WTC11 (cell line): Measurements from ENCODE around the gene IRAK4. TPM values are rescaled to one million over a fixed set of nuclear protein-coding genes. Genes with fewer than 3 reads are reported as not detected.

Experiments
- ATAC-seq: fragments of 200-7000 bp; cut with Tn5 transposase; 2 replicates; pipeline ENCODE4 v1.10.0; 2021; ENCODE audit warnings: mild to moderate bottlenecking, moderate library complexity
- CTCF ChIA-PET: fragments of 300-600 bp; sonication (Branson Sonifier 250); formaldehyde crosslinking; loops from one replicate; lab custom pipeline; 2021; ENCODE audit warnings: antibody characterized with exemption; lab: Charles Lee
- POLR2A ChIA-PET: fragments of 350-600 bp; sonication (Branson Sonifier 250); formaldehyde crosslinking; loops from one replicate; lab custom pipeline; 2021; ENCODE audit warnings: antibody characterized with exemption; lab: Charles Lee
- DNase-seq: peaks from one replicate; pipeline ENCODE4 v3.0.0; 2021; ENCODE audit warnings: low spot score
- H3K27ac Mint-ChIP-seq: 2 replicates; pipeline ENCODE4 v1.8.0; 2021; ENCODE audit warnings: mixed read lengths
- H3K27me3 Mint-ChIP-seq: 2 replicates; pipeline ENCODE4 v1.8.0; 2021; ENCODE audit warnings: low read depth, mild to moderate bottlenecking, moderate library complexity, mixed read lengths
- H3K36me3 Mint-ChIP-seq: 2 replicates; pipeline ENCODE4 v1.8.0; 2021; ENCODE audit warnings: mixed read lengths
- H3K4me1 Mint-ChIP-seq: 2 replicates; pipeline ENCODE4 v1.8.0; 2022; ENCODE audit warnings: mixed read lengths
- H3K4me3 Mint-ChIP-seq: 2 replicates; pipeline ENCODE4 v1.8.0; 2021; ENCODE audit warnings: mild to moderate bottlenecking, moderate library complexity, mixed read lengths
- H3K9me3 Mint-ChIP-seq: 2 replicates; pipeline ENCODE4 v1.8.0; 2021; ENCODE audit warnings: mixed read lengths
- AFF4 ChIP-seq: sonication (generic); formaldehyde crosslinking; IDR thresholded peaks from 2 replicates; pipeline ENCODE4 v1.8.1; 2023; ENCODE audit warnings: mild to moderate bottlenecking, missing genetic modification reagents, borderline replicate concordance
- CDX4 ChIP-seq: fragments of 250-450 bp; sonication (Bioruptor Pico); IDR thresholded peaks from 2 replicates; pipeline ENCODE4 v1.9.0; 2021; ENCODE audit warnings: moderate library complexity, mild to moderate bottlenecking, inconsistent platforms, borderline replicate concordance
- E2F5 ChIP-seq: sonication (generic); formaldehyde crosslinking; IDR thresholded peaks from 2 replicates; pipeline ENCODE4 v1.8.1; 2022; ENCODE audit warnings: mild to moderate bottlenecking, moderate library complexity, missing genetic modification reagents
- ERG ChIP-seq: fragments of 250-450 bp; sonication (Bioruptor Pico); IDR thresholded peaks from 2 replicates; pipeline ENCODE4 v1.8.0; 2021; ENCODE audit warnings: mild to moderate bottlenecking
- ESRRA ChIP-seq: sonication (generic); formaldehyde crosslinking; IDR thresholded peaks from 2 replicates; pipeline ENCODE4 v1.8.1; 2022; ENCODE audit warnings: mild to moderate bottlenecking, missing genetic modification reagents, borderline replicate concordance
- FOXJ3 ChIP-seq: sonication (generic); formaldehyde crosslinking; IDR thresholded peaks from 2 replicates; pipeline ENCODE4 v1.9.0; 2021; ENCODE audit warnings: missing genetic modification reagents, mild to moderate bottlenecking, borderline replicate concordance
- FOXP1 ChIP-seq: sonication (generic); formaldehyde crosslinking; IDR thresholded peaks from 2 replicates; pipeline ENCODE4 v1.8.0; 2022; ENCODE audit warnings: missing genetic modification reagents, mild to moderate bottlenecking, moderate library complexity, borderline replicate concordance
- IRF2 ChIP-seq: sonication (generic); formaldehyde crosslinking; IDR thresholded peaks from 2 replicates; pipeline ENCODE4 v1.8.0; 2022; ENCODE audit warnings: low read depth, missing genetic modification reagents, borderline replicate concordance
- MAX ChIP-seq: sonication (generic); formaldehyde crosslinking; IDR thresholded peaks from 2 replicates; pipeline ENCODE4 v1.8.0; 2022; ENCODE audit warnings: mild to moderate bottlenecking, missing genetic modification reagents
- MYBL2 ChIP-seq: sonication (generic); formaldehyde crosslinking; IDR thresholded peaks from 2 replicates; pipeline ENCODE4 v1.8.1; 2023; ENCODE audit warnings: mild to moderate bottlenecking, moderate library complexity, missing genetic modification reagents
- NFE2L1 ChIP-seq: sonication (generic); formaldehyde crosslinking; IDR thresholded peaks from 2 replicates; pipeline ENCODE4 v1.8.1; 2023; ENCODE audit warnings: missing genetic modification reagents
- NR1H2 ChIP-seq: sonication (generic); formaldehyde crosslinking; IDR thresholded peaks from 2 replicates; pipeline ENCODE4 v1.9.0; 2021; ENCODE audit warnings: mild to moderate bottlenecking, moderate library complexity, missing genetic modification reagents
- RELA ChIP-seq: sonication (generic); formaldehyde crosslinking; IDR thresholded peaks from 2 replicates; pipeline ENCODE4 v1.8.1; 2022; ENCODE audit warnings: missing genetic modification reagents, mild to moderate bottlenecking, borderline replicate concordance
- STAT6 ChIP-seq: sonication (generic); formaldehyde crosslinking; conservative IDR thresholded peaks from 2 replicates; pipeline ENCODE4 v1.8.1; 2023; ENCODE audit warnings: mild to moderate bottlenecking, low read depth, missing genetic modification reagents, moderate library complexity
- TEAD1 ChIP-seq: sonication (generic); formaldehyde crosslinking; IDR thresholded peaks from 2 replicates; pipeline ENCODE4 v1.8.0; 2022; ENCODE audit warnings: mild to moderate bottlenecking, missing genetic modification reagents
- USF1 ChIP-seq: sonication (generic); formaldehyde crosslinking; IDR thresholded peaks from 2 replicates; pipeline ENCODE4 v1.8.0; 2022; ENCODE audit warnings: mild to moderate bottlenecking, missing genetic modification reagents
- ZNF317 ChIP-seq: sonication (generic); formaldehyde crosslinking; IDR thresholded peaks from 2 replicates; pipeline ENCODE4 v1.8.1; 2023; ENCODE audit warnings: low read depth, mild to moderate bottlenecking, moderate library complexity, missing genetic modification reagents, borderline replicate concordance
- ZNF396 ChIP-seq: fragments of 250-450 bp; sonication (Bioruptor Pico); IDR thresholded peaks from 2 replicates; pipeline ENCODE4 v1.8.0; 2021; ENCODE audit warnings: mild to moderate bottlenecking, moderate library complexity, borderline replicate concordance
- ZNF512 ChIP-seq: sonication (generic); formaldehyde crosslinking; IDR thresholded peaks from 2 replicates; pipeline ENCODE4 v1.8.1; 2022; ENCODE audit warnings: missing genetic modification reagents, borderline replicate concordance
- ZSCAN18 ChIP-seq: fragments of 250-450 bp; sonication (Bioruptor Pico); IDR thresholded peaks from 2 replicates; pipeline ENCODE4 v2.1.2; 2022; ENCODE audit warnings: mild to moderate bottlenecking, moderate library complexity
- total RNA-seq: library from RNA; stranded (reverse); gene quantifications from 3 replicates; pipeline ENCODE4 v1.2.3, GENCODE V29; 2021

Gene IRAK4
- total RNA-seq, 1 experiment from 2014 or later = 6.5 TPM

- H3K4me1 Mint-ChIP-seq = peaks cover 7% of the 10 kb centered on the region
- no peaks in the 10 kb centered on the region for H3K36me3 Mint-ChIP-seq
- ATAC-seq = peak; percentile 78
- no peaks in the 10 kb centered on the region for H3K9me3 Mint-ChIP-seq
- POLR2A ChIA-PET = no interaction called here
- peak overlapping the region; percentile 57 for H3K27ac Mint-ChIP-seq
- H3K27me3 Mint-ChIP-seq = no peaks in the 10 kb centered on the region; the same call in none of the 2 replicates
- no peak for DNase-seq
- TF ChIP-seq MYBL2 (CRISPR knock-in tag) (no peak), IRF2 (no peak), NR1H2 (CRISPR knock-in tag) (no peak), ESRRA (CRISPR knock-in tag) (no peak), NFE2L1 (CRISPR knock-in tag) (no peak), ZSCAN18 (no peak), ZNF317 (CRISPR knock-in tag) (no peak), FOXJ3 (CRISPR knock-in tag) (no peak)
- TF ChIP-seq, all 79 proteins: peak for 0
- CTCF ChIA-PET = interaction anchor here (1.0 to 1.9 kb wide), 3 partner anchors 19 to 65 kb away, joined by 3 to 10 read pairs (median 4); partner anchors contain the start of genes IRAK4 and PUS7L
- no peak overlapping the region for H3K4me3 Mint-ChIP-seq
Measured at GRCh38 chr12:43824207-43824775, 65.5 kb downstream of the IRAK4 start.

- Mint-ChIP-seq H3K9me3 (no peaks in the 10 kb centered on the region), H3K36me3 (no peaks in the 10 kb centered on the region)
- CTCF ChIA-PET = interaction anchor here (1.5 kb wide), 1 partner anchor 20 kb away, joined by 3 read pairs; no protein-coding TSS in a partner anchor
Measured at GRCh38 chr12:43826681-43827080, 67.9 kb downstream of the IRAK4 start.

More at GRCh38 chr12:43826681-43827080, 67.9 kb downstream of the IRAK4 start:
- Mint-ChIP-seq H3K4me1 (peaks cover 7% of the 10 kb centered on the region), H3K27me3 (no peaks in the 10 kb centered on the region; the same call in none of the 2 replicates), H3K27ac (no peak overlapping the region), H3K4me3 (no peak overlapping the region)
- no peak for ATAC-seq
- POLR2A ChIA-PET = no interaction called here
- TF ChIP-seq ESRRA (CRISPR knock-in tag) (no peak), MAX (no peak), MYBL2 (CRISPR knock-in tag) (no peak), TEAD1 (CRISPR knock-in tag) (no peak), FOXP1 (CRISPR knock-in tag) (no peak), E2F5 (CRISPR knock-in tag) (no peak), CDX4 (CRISPR knock-in tag) (no peak), ERG (CRISPR knock-in tag) (no peak), ZNF512 (CRISPR knock-in tag) (no peak), STAT6 (CRISPR knock-in tag) (no peak), USF1 (no peak), RELA (no peak), ZNF396 (CRISPR knock-in tag) (no peak), AFF4 (CRISPR knock-in tag) (no peak)
- no peak for DNase-seq
